Psoas muscle (tissue), 8 donors: ENCODE data around the gene BRIP1. TPM values are rescaled to one million over a fixed set of nuclear protein-coding genes. Genes with fewer than 3 reads are reported as not detected.
"Not testable (repeated sequence)": the region's sequence is repeated elsewhere in the genome, so short reads cannot be mapped to it uniquely, and the experiment has no call there.

ENCODE experiments used
- ATAC-seq, 4 donors: fragments of 200-7000 bp; cut with Tn5 transposase; one replicate each; pipeline ENCODE4 v1.9.1; 2020; ENCODE audit warnings: moderate library complexity in 3 of 4, mild to moderate bottlenecking in 2 of 4
- DNase-seq, 2 donors: peaks; one replicate each; pipeline ENCODE4 v3.0.0-alpha.2; 2020
- H3K27ac ChIP-seq: fragments of 200-600 bp; one replicate; pipeline ENCODE4 v1.8.0; 2022
- H3K27me3 ChIP-seq, 3 donors: fragments of 200-600 bp in 1 of 3; one replicate each; pipeline versions ENCODE4 v1.6.1 to v1.8.0; 2013 to 2022; ENCODE audit warnings: low read length in 2 of 3, mild to moderate bottlenecking in 2 of 3, moderate library complexity in 1 of 3; ENCODE audit not compliant: insufficient read depth in 3 of 3
- H3K36me3 ChIP-seq, 2 donors: fragments of 200-600 bp in 1 of 2; one replicate each; pipeline versions ENCODE4 v1.6.1 to v1.8.0; 2013 to 2022; ENCODE audit warnings: low read depth in 1 of 2, mild to moderate bottlenecking in 1 of 2, moderate library complexity in 1 of 2; ENCODE audit not compliant: insufficient read depth in 1 of 2
- H3K4me1 ChIP-seq: fragments of 200-600 bp; one replicate; pipeline ENCODE4 v1.8.0; 2022
- H3K4me3 ChIP-seq: fragments of 200-600 bp; one replicate; pipeline ENCODE4 v1.8.0; 2022; ENCODE audit warnings: mild to moderate bottlenecking
- H3K9me3 ChIP-seq: fragments of 200-600 bp; one replicate; pipeline ENCODE4 v1.8.0; 2022
- WGBS, 3 donors: extraction: QIAGEN DNeasy Blood & Tissue Kit; methylation state at CpG; one replicate each; pipeline versions ENCODE4 v1.1.6 to v1.1.7; 2013; 5-methylcytosine and 5-hydroxymethylcytosine counted together
- intact Hi-C, 2 donors: fragments of 100-400 bp; cut with DNase I; formaldehyde crosslinking; loops; one replicate each; pipeline versions ENCODE4 v1.11.0 to v1.14.2; 2022
- polyA plus RNA-seq, 3 donors: library from polyadenylated mRNA; stranded (reverse); fragments of 200-250 nt; gene quantifications; one replicate each; pipeline ENCODE4 v1.2.3, GENCODE V29; 2013
- total RNA-seq, 4 donors: library from RNA; stranded (reverse); fragmentation: NEBNext Ultra II Directional in 2 of 4; extraction: Animal tissue kit (Norgen Biotek cat#: 25700) in 2 of 4; gene quantifications; one replicate each; pipeline versions ENCODE4 v1.2.1 to v1.2.4, GENCODE V29; 2021 to 2023
- TF ChIP-seq, protein P1 (sequence below): fragments of 200-600 bp; IDR thresholded peaks from one replicate; pipeline ENCODE4 v1.8.0; 2022; ENCODE audit warnings: antibody characterized with exemption
- donor health status: healthy with polysubstance abuse.
- donor health status: DM: no; HTN: no; CAD: no; lungs with moderate emphysema.
- donor health status: Bipolar disorder and iron deficiency.
- donor health status: healthy.
- donor health status: DM: yes; HTN: yes; CAD: no.
- donor health status: DM: no; HTN: no; CAD: no.
- donor health status: DM: no; HTN: no; CAD: no.
- donor health status: DM: yes; HTN: yes; CAD: no.

BRIP1 gene
- total and polyA plus RNA-seq, 7 donors: 0.03 to 0.40 (median 0.19) TPM; not detected in 1

DNA sequence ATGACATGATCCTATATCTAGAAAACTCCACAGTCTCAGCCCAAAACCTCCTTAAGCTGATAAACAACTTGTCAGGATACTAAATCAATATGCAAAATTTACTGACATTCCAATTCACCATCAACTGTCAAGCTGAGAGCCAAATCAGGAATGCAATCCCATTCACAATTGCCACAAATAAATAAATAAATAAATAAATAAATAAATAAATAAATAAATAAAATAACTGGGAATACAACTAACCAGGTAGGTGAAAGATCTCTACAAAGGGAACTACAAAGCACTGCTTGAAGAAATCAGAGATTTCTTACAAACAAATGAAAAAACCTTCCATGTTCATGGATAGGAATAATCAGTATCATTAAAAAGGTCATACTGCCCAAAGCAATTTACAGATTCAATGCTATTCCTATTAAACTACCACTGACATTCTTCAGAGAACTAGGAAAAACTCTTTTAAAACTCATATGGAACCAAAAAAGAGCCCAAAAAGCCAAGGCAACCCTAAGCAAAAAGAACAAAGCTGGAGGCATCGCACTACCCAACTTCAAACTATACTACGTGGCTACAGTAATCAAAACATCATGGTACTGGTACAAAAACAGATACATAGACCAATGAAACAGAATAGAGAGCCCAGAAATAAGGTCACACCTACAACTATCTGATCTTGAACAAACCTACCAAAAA lies 37.7 kb downstream of the BRIP1 start:
- intact Hi-C loops: no loop called here
- 98 to 100% (median 98%) methylated on average over 2 of the region's 2 CpGs for WGBS, 3 donors
- ATAC-seq (no peak), DNase-seq (no peak)
- Histone ChIP-seq H3K27ac (no peak overlapping the region), H3K4me1 (no peaks in the 10 kb centered on the region), H3K36me3 (no peaks in the 10 kb centered on the region), H3K27me3 (no peaks in the 10 kb centered on the region), H3K9me3 (no peaks in the 10 kb centered on the region), H3K4me3 (no peak overlapping the region)
- TF ChIP-seq, protein P1, sequence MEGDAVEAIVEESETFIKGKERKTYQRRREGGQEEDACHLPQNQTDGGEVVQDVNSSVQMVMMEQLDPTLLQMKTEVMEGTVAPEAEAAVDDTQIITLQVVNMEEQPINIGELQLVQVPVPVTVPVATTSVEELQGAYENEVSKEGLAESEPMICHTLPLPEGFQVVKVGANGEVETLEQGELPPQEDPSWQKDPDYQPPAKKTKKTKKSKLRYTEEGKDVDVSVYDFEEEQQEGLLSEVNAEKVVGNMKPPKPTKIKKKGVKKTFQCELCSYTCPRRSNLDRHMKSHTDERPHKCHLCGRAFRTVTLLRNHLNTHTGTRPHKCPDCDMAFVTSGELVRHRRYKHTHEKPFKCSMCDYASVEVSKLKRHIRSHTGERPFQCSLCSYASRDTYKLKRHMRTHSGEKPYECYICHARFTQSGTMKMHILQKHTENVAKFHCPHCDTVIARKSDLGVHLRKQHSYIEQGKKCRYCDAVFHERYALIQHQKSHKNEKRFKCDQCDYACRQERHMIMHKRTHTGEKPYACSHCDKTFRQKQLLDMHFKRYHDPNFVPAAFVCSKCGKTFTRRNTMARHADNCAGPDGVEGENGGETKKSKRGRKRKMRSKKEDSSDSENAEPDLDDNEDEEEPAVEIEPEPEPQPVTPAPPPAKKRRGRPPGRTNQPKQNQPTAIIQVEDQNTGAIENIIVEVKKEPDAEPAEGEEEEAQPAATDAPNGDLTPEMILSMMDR: no peak

DNA sequence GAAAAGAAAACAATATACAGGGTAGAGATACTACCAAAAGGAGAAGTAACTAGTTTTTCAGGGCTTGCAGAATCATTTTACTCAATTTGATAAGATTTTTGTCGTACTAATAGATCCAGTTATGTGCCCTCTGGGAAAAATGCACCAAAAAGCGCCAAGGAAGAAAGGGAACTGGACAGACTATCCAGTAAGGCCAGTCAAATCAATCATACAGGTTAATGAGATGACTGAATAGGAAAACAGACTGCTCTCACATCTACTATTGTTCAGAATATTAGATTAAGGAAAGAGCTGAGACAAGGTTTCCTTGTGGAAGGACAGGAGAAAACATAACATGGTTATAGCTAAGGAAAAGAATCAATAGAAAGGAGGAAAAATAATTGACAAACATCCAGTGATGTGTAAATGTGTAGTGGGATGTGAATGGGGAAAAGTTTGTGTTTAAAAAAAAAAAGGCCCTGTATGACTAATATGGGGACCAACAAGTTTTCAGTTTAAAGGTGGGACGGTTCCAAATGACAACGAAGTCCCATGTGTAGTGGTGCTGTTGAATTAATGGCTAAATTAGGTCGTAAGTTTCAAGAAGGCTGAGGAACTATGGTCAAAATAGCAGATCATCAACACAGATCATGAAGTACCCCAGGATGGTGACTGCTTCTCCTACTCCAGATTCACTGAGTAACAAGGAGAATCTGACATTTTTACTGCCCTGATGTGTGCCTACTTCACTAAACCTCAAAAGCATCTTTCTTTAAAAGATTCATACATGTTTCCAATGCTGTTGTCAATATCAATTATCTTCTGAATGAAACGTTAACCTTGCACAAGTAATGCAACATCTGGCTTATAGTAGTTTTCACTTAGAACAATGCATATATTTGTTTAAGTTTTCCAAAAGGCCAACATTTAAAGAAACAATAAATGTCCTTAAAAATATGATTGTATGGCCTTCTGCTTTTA lies 40.7 kb downstream of the BRIP1 start:
- Histone ChIP-seq H3K9me3 (no peaks in the 10 kb centered on the region), H3K4me3 (no peak overlapping the region), H3K36me3 (no peaks in the 10 kb centered on the region), H3K27me3 (no peaks in the 10 kb centered on the region), H3K4me1 (no peaks in the 10 kb centered on the region), H3K27ac (no peak overlapping the region)
- 76 to 79% (median 79%) methylated on average over 6 of the region's 6 CpGs for WGBS, 3 donors
- ATAC-seq: no peak
- intact Hi-C loops: no loop called here
- TF ChIP-seq, protein P1: no peak
- no peak for DNase-seq

DNA sequence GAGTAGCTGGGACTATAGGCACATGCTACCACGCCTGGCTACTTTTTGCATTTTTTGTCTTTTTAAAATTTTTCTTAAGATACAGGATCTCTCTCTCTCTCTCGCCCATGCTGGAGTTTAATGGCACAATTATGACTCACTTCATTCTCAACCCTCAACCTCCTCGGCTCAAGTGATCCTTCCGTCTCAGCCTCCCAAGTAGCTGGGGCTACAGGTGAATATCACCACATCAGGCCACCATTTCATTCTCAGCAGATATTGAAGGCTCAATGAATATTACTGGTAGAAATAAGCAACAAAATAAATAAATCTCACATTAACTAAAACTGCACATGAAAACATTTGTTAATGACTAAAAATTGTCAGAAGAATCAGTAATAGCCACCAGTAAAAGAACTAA lies 41.7 kb downstream of the BRIP1 start:
- Histone ChIP-seq H3K27me3 (no peaks in the 10 kb centered on the region), H3K9me3 (no peaks in the 10 kb centered on the region), H3K27ac (no peak overlapping the region), H3K4me1 (no peaks in the 10 kb centered on the region), H3K36me3 (no peaks in the 10 kb centered on the region), H3K4me3 (no peak overlapping the region)
- intact Hi-C loops: no loop called here
- TF ChIP-seq, protein P1: no peak
- ATAC-seq: no peak
- DNase-seq: no peak
- WGBS, 3 donors: 97 to 98% (median 98%) methylated on average over 4 of the region's 4 CpGs

DNA sequence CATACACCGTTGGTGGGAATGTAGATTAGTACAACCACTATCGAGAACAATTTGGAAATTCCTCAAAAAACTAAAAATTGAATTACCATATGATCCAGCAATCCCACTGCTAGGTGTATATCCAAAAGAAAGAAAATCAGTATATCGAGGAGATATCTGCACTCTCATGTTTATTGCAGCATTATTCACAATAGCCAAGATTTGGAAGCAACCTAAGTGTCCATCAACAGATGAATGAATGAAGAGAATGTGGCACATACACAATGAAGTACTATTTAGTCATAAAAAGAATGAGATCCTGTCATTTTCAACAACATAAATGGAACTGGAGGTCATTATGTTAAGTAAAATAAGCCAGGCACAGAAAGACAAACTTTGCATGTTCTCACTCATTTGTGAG lies 44.1 kb downstream of the BRIP1 start:
- intact Hi-C loops, DNase-seq, H3K27ac ChIP-seq, H3K4me3 ChIP-seq, H3K36me3 ChIP-seq, H3K9me3 ChIP-seq, H3K27me3 ChIP-seq, ATAC-seq, H3K4me1 ChIP-seq: not testable (repeated sequence)
- WGBS, 3 donors: 95 to 97% (median 96%) methylated on average over 3 of the region's 3 CpGs

DNA sequence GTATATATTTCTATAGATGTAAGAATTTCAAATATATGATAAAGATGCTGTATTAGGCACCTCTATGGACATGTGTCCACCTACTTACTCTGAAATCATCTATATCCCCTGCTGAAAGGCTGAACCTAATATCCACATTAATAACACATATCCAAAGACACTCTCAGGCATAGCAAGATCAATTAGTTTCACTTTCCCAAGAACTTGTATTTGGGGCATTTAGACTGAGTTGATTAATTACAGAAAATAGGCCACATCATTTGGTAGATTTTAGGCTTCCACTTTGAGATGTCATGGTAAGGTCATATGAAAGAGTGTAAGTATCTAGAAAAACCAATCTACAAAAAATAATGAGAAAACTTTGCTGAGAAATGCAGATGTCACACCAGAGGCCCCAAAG lies 45.1 kb downstream of the BRIP1 start:
- H3K27me3 ChIP-seq: no peaks in the 10 kb centered on the region
- ATAC-seq (no peak), DNase-seq (no peak)
- no peak overlapping the region for H3K4me3 ChIP-seq
- no peaks in the 10 kb centered on the region for H3K9me3 ChIP-seq
- intact Hi-C loops: no loop called here
- no peak overlapping the region for H3K27ac ChIP-seq
- no peaks in the 10 kb centered on the region for H3K4me1 ChIP-seq
- TF ChIP-seq, protein P1: no peak
- no peaks in the 10 kb centered on the region for H3K36me3 ChIP-seq
